HEK293T (cell line): ENCODE results near the gene PREX1.

ENCODE experiments used
- CTCF ChIA-PET: fragments of 350-600 bp; formaldehyde crosslinking; extraction: SDS; loops from one replicate; lab custom pipeline; 2021; ENCODE audit warnings: antibody characterized with exemption, inconsistent platforms; lab: Yijun Ruan, JAX
- POLR2A ChIA-PET: fragments of 350-600 bp; formaldehyde crosslinking; extraction: SDS; loops from one replicate; lab custom pipeline; 2020; ENCODE audit warnings: antibody characterized with exemption, inconsistent platforms; lab: Yijun Ruan, JAX
- DNase-seq: peaks from one replicate; pipeline ENCODE4 v3.0.0; 2012; ENCODE audit warnings: mixed read lengths; ENCODE audit errors: extremely low spot score
- ARNT ChIP-seq: fragments of 450-650 bp; IDR thresholded peaks from 2 replicates; pipeline ENCODE4 v1.6.1; 2017; ENCODE audit warnings: mild to moderate bottlenecking
- BHLHE40 ChIP-seq: fragments of 450-650 bp; IDR thresholded peaks from 2 replicates; pipeline ENCODE4 v1.6.1; 2016; ENCODE audit warnings: mild to moderate bottlenecking, moderate library complexity, borderline replicate concordance
- CTBP1 ChIP-seq: fragments of 450-650 bp; IDR thresholded peaks from 2 replicates; pipeline ENCODE4 v1.6.1; 2016; ENCODE audit warnings: borderline replicate concordance
- ELF4 ChIP-seq: fragments of 450-650 bp; IDR thresholded peaks from 2 replicates; pipeline ENCODE4 v1.6.1; 2017; ENCODE audit warnings: antibody characterized with exemption
- FOXA1 ChIP-seq: fragments of 450-650 bp; IDR thresholded peaks from 2 replicates; pipeline ENCODE4 v1.6.1; 2016; ENCODE audit warnings: mild to moderate bottlenecking
- FOXK2 ChIP-seq: fragments of 450-650 bp; IDR thresholded peaks from 2 replicates; pipeline ENCODE4 v1.6.1; 2016; ENCODE audit warnings: mild to moderate bottlenecking
- FOXM1 ChIP-seq: fragments of 450-650 bp; IDR thresholded peaks from 2 replicates; pipeline ENCODE4 v1.6.1; 2017; ENCODE audit warnings: mild to moderate bottlenecking, borderline replicate concordance
- HDGF ChIP-seq: fragments of 450-650 bp; IDR thresholded peaks from 2 replicates; pipeline ENCODE4 v1.6.1; 2017; ENCODE audit warnings: antibody characterized with exemption, borderline replicate concordance
- L3MBTL2 ChIP-seq: fragments of 450-650 bp; conservative IDR thresholded peaks from 2 replicates; pipeline ENCODE4 v1.6.1; 2016; ENCODE audit warnings: mild to moderate bottlenecking
- LEF1 ChIP-seq: fragments of 450-650 bp; IDR thresholded peaks from 2 replicates; pipeline ENCODE4 v1.6.1; 2017; ENCODE audit warnings: mild to moderate bottlenecking, borderline replicate concordance
- NFRKB ChIP-seq: fragments of 450-650 bp; IDR thresholded peaks from 2 replicates; pipeline ENCODE4 v1.6.1; 2016; ENCODE audit warnings: mild to moderate bottlenecking, moderate library complexity
- PKNOX1 ChIP-seq: fragments of 450-650 bp; IDR thresholded peaks from 2 replicates; pipeline ENCODE4 v1.6.1; 2016
- SP1 ChIP-seq: fragments of 450-650 bp; IDR thresholded peaks from 2 replicates; pipeline ENCODE4 v1.6.1; 2017
- SUZ12 ChIP-seq: fragments of 450-650 bp; IDR thresholded peaks from 2 replicates; pipeline ENCODE4 v1.6.1; 2016; ENCODE audit warnings: mild to moderate bottlenecking
- TARDBP ChIP-seq: fragments of 450-650 bp; IDR thresholded peaks from 2 replicates; pipeline ENCODE4 v1.6.1; 2016
- ZNF384 ChIP-seq: fragments of 450-650 bp; IDR thresholded peaks from 2 replicates; pipeline ENCODE4 v1.6.1; 2016

PREX1 gene

GRCh38 chr20:48785801-48786200 lies 42.0 kb downstream of the PREX1 start:
- CTCF ChIA-PET: no interaction called here
- no peak for TF ChIP-seq PKNOX1
- no peak for DNase-seq
- POLR2A ChIA-PET: no interaction called here

- no peak for DNase-seq
- ChIA-PET CTCF (no interaction called here), POLR2A (no interaction called here)
- TF ChIP-seq CTBP1: no peak
- no peak for TF ChIP-seq HDGF
- no peak for TF ChIP-seq BHLHE40
- no peak for TF ChIP-seq SUZ12
- TF ChIP-seq FOXA1: no peak
- TF ChIP-seq FOXM1: no peak
- no peak for TF ChIP-seq PKNOX1
- TF ChIP-seq ZNF384: no peak
Measured at GRCh38 chr20:48785256-48785655, 42.5 kb downstream of the PREX1 start.

- POLR2A ChIA-PET: no interaction called here
- CTCF ChIA-PET: no interaction called here
- no peak for DNase-seq
- TF ChIP-seq BHLHE40 (no peak), FOXM1 (no peak), FOXK2 (no peak), SP1 (no peak), NFRKB (no peak), PKNOX1 (no peak), TARDBP (no peak), L3MBTL2 (no peak), FOXA1 (no peak), LEF1 (no peak), HDGF (no peak)
Measured at GRCh38 chr20:48784273-48784641, 43.5 kb downstream of the PREX1 start.

- TF ChIP-seq NFRKB: no peak
- no peak for TF ChIP-seq SP1
- no peak for TF ChIP-seq L3MBTL2
- TF ChIP-seq FOXA1: no peak
- no peak for TF ChIP-seq ARNT
- TF ChIP-seq FOXM1: no peak
- TF ChIP-seq TARDBP: no peak
- TF ChIP-seq SUZ12: no peak
- TF ChIP-seq FOXK2: no peak
- no peak for TF ChIP-seq BHLHE40
- no peak for TF ChIP-seq ELF4
- no peak for TF ChIP-seq PKNOX1
- TF ChIP-seq CTBP1: no peak
- CTCF ChIA-PET: no interaction called here
- POLR2A ChIA-PET: no interaction called here
- DNase-seq: no peak
Measured at GRCh38 chr20:48783533-48784272, 44.1 kb downstream of the PREX1 start.

- TF ChIP-seq ZNF384 (no peak), L3MBTL2 (no peak), PKNOX1 (no peak), CTBP1 (no peak), FOXA1 (no peak), HDGF (no peak), NFRKB (no peak), FOXM1 (no peak), SUZ12 (no peak), FOXK2 (no peak), BHLHE40 (no peak), TARDBP (no peak), ARNT (no peak), LEF1 (no peak), SP1 (no peak), ELF4 (no peak)
- CTCF ChIA-PET: no interaction called here
- POLR2A ChIA-PET: no interaction called here
- DNase-seq: no peak
Measured at GRCh38 chr20:48782901-48783308, 44.9 kb downstream of the PREX1 start.

GRCh38 chr20:48782053-48782452 lies 45.7 kb downstream of the PREX1 start:
- ChIA-PET CTCF (no interaction called here), POLR2A (no interaction called here)
- TF ChIP-seq FOXA1 (no peak), PKNOX1 (no peak), BHLHE40 (no peak), L3MBTL2 (no peak), ELF4 (no peak), CTBP1 (no peak), ZNF384 (no peak), FOXM1 (no peak), SP1 (no peak), ARNT (no peak), SUZ12 (no peak), NFRKB (no peak), HDGF (no peak), FOXK2 (no peak), TARDBP (no peak), LEF1 (no peak)
- no peak for DNase-seq
